A549 (cell line): ENCODE measurements around the gene LACTBL1. TPM values are rescaled to one million over a fixed set of nuclear protein-coding genes. Genes with fewer than 3 reads are reported as not detected.

ENCODE experiments used
- ATAC-seq, 2 experiments: fragments of 200-7000 bp in 1 of 2; fragments of >200 bp in 1 of 2; cut with Nextera tagmentation in 1 of 2; cut with Tn5 transposase in 1 of 2; 3 replicates each; pipeline versions ENCODE4 v1.8.0 to v1.9.1; 2018 to 2020; ENCODE audit warnings: mild to moderate bottlenecking in 1 of 2, moderate library complexity in 1 of 2
- CTCF ChIA-PET: fragments of 300-600 bp; sonication (Branson Sonifier 250); formaldehyde crosslinking; extraction: SDS; loops from one replicate; lab custom pipeline; 2021; ENCODE audit warnings: antibody characterized with exemption, inconsistent platforms; lab: Yijun Ruan, JAX
- POLR2A ChIA-PET: fragments of 350-600 bp; formaldehyde crosslinking; extraction: SDS; loops from one replicate; lab custom pipeline; 2021; ENCODE audit warnings: antibody characterized with exemption, inconsistent platforms; lab: Yijun Ruan, JAX
- DNase-seq, 2 experiments: peaks; one replicate each; pipeline versions ENCODE4 v3.0.0 to v3.0.0-alpha.2; 2011 to 2016; ENCODE audit warnings: low read depth in 1 of 2, low spot score in 1 of 2
- FAIRE-seq: peaks from 2 replicates; lab custom pipeline; 2011; peaks lifted over from hg19 to GRCh38; lab: Jason Lieb, UNC
- H3K27ac ChIP-seq, 2 experiments: fragments of >200 bp; sonication (Bioruptor Twin); formaldehyde crosslinking; 3 replicates each; pipeline ENCODE4 v1.5.1; 2016 to 2017
- H3K4me1 ChIP-seq: fragments of >200 bp; sonication (Bioruptor Twin); formaldehyde crosslinking; 3 replicates; pipeline ENCODE4 v1.6.1; 2016
- H3K4me2 ChIP-seq: fragments of >200 bp; sonication (Bioruptor Twin); formaldehyde crosslinking; 3 replicates; pipeline ENCODE4 v1.6.1; 2016
- H3K4me3 ChIP-seq: fragments of >200 bp; sonication (Bioruptor Twin); formaldehyde crosslinking; 3 replicates; pipeline ENCODE4 v1.5.1; 2016
- H3K9me3 ChIP-seq: fragments of >200 bp; sonication (Bioruptor Twin); formaldehyde crosslinking; 3 replicates; pipeline ENCODE4 v1.6.1; 2016
- BHLHE40 ChIP-seq: IDR thresholded peaks from 2 replicates; pipeline ENCODE4 v1.6.1; 2012; ENCODE audit warnings: low read depth, low read length, inconsistent platforms
- CBX2 ChIP-seq: fragments of 200-600 bp; sonication (generic); IDR thresholded peaks from 2 replicates; pipeline ENCODE4 v1.6.1; 2016; ENCODE audit warnings: low read depth, mild to moderate bottlenecking, borderline replicate concordance
- CBX8 ChIP-seq: fragments of 200-600 bp; sonication (generic); IDR thresholded peaks from 2 replicates; pipeline ENCODE4 v1.6.1; 2016
- CHD4 ChIP-seq: fragments of 200-600 bp; sonication (generic); IDR thresholded peaks from 2 replicates; pipeline ENCODE4 v1.6.1; 2016; ENCODE audit warnings: antibody characterized with exemption, mild to moderate bottlenecking, borderline replicate concordance
- EHF ChIP-seq: fragments of 250-450 bp; sonication (Bioruptor Pico); IDR thresholded peaks from 2 replicates; pipeline ENCODE4 v1.5.0; 2020; ENCODE audit warnings: mild to moderate bottlenecking
- EHMT2 ChIP-seq: fragments of 200-600 bp; sonication (generic); IDR thresholded peaks from 2 replicates; pipeline ENCODE4 v1.6.1; 2016; ENCODE audit warnings: antibody characterized with exemption, low read depth, mild to moderate bottlenecking, moderate library complexity
- EP300 ChIP-seq, 2 experiments: fragments of >200 bp; sonication (Bioruptor Twin); formaldehyde crosslinking; IDR thresholded peaks; 2 replicates in 1 of 2; 3 replicates in 1 of 2; pipeline ENCODE4 v1.6.1; 2016 to 2017
- ESRRA ChIP-seq: fragments of 150-350 bp; IDR thresholded peaks from 2 replicates; pipeline ENCODE4 v1.6.1; 2014; ENCODE audit warnings: mild to moderate bottlenecking, low read length, borderline replicate concordance
- FOSL2 ChIP-seq, 2 experiments: fragments of 450-650 bp in 1 of 2; fragments of >200 bp in 1 of 2; sonication (Bioruptor Twin) in 1 of 2; formaldehyde crosslinking; IDR thresholded peaks; 2 replicates each; pipeline versions ENCODE4 v1.5.0 to v1.6.1; 2016 to 2020; ENCODE audit warnings: mild to moderate bottlenecking in 1 of 2, moderate library complexity in 1 of 2
- GATA3 ChIP-seq: IDR thresholded peaks from 2 replicates; pipeline ENCODE4 v1.6.1; 2012; ENCODE audit warnings: borderline replicate concordance
- HES2 ChIP-seq: fragments of >200 bp; sonication (Bioruptor Twin); formaldehyde crosslinking; IDR thresholded peaks from 2 replicates; pipeline ENCODE4 v1.6.1; 2016
- HEYL ChIP-seq: fragments of 250-450 bp; sonication (Bioruptor Pico); IDR thresholded peaks from 2 replicates; pipeline ENCODE4 v1.8.0; 2021; ENCODE audit warnings: mild to moderate bottlenecking, moderate library complexity
- HOXA7 ChIP-seq: fragments of 250-450 bp; sonication (Bioruptor Pico); IDR thresholded peaks from 2 replicates; pipeline ENCODE4 v1.5.0; 2020; ENCODE audit warnings: mild to moderate bottlenecking, moderate library complexity
- JUN ChIP-seq, 2 experiments: fragments of >200 bp; sonication (Bioruptor Twin); formaldehyde crosslinking; IDR thresholded peaks; 2 replicates in 1 of 2; 3 replicates in 1 of 2; pipeline ENCODE4 v1.6.1; 2016 to 2017
- KDM5A ChIP-seq: fragments of 200-600 bp; sonication (generic); IDR thresholded peaks from 2 replicates; pipeline ENCODE4 v1.6.1; 2016; ENCODE audit warnings: antibody characterized with exemption, mild to moderate bottlenecking
- NPAS2 ChIP-seq: fragments of 250-450 bp; sonication (Bioruptor Pico); IDR thresholded peaks from 2 replicates; pipeline ENCODE4 v1.8.0; 2022; ENCODE audit warnings: mild to moderate bottlenecking, moderate library complexity, borderline replicate concordance
- PBX3 ChIP-seq: IDR thresholded peaks from 2 replicates; pipeline ENCODE4 v1.6.1; 2012
- PHF8 ChIP-seq: fragments of 200-600 bp; sonication (generic); IDR thresholded peaks from 2 replicates; pipeline ENCODE4 v1.6.1; 2016; ENCODE audit warnings: low read depth, mild to moderate bottlenecking, antibody characterized with exemption, moderate library complexity, borderline replicate concordance
- POLR2A ChIP-seq: IDR thresholded peaks from 2 replicates; pipeline ENCODE4 v1.6.1; 2012; ENCODE audit warnings: mild to moderate bottlenecking, low read length
- POLR2AphosphoS2 ChIP-seq: conservative IDR thresholded peaks from 2 replicates; pipeline ENCODE4 v1.6.1; 2012; ENCODE audit warnings: low read length, improper control_type of control experiment, inconsistent platforms
- RAD21 ChIP-seq, 2 experiments: fragments of >200 bp in 1 of 2; sonication (Bioruptor Twin) in 1 of 2; formaldehyde crosslinking in 1 of 2; IDR thresholded peaks in 1 of 2; conservative IDR thresholded peaks in 1 of 2; 2 replicates in 1 of 2; 3 replicates in 1 of 2; pipeline ENCODE4 v1.6.1; 2012 to 2018; ENCODE audit warnings: inconsistent platforms in 1 of 2
- RARB ChIP-seq: fragments of 250-450 bp; sonication (Bioruptor Pico); IDR thresholded peaks from 2 replicates; pipeline ENCODE4 v1.8.0; 2021; ENCODE audit warnings: mild to moderate bottlenecking, moderate library complexity
- RCOR1 ChIP-seq: fragments of 150-350 bp; IDR thresholded peaks from 2 replicates; pipeline ENCODE4 v1.6.1; 2014; ENCODE audit warnings: antibody characterized with exemption, low read length, low read depth
- SREBF2 ChIP-seq: fragments of 450-650 bp; IDR thresholded peaks from 2 replicates; pipeline ENCODE4 v1.6.1; 2014; ENCODE audit warnings: mild to moderate bottlenecking, moderate library complexity
- WGBS: methylation state at CpG from one replicate; pipeline ENCODE4 v1.1.6; 2017; ENCODE audit errors: missing lambda C conversion rate; 5-methylcytosine and 5-hydroxymethylcytosine counted together
- polyA plus RNA-seq, 4 experiments: library from polyadenylated mRNA; depleted of rRNA in 3 of 4; stranded (reverse); fragments of >200 nt; fragmentation: RNase III in 1 of 4; extraction: RNeasy Plus Mini Kit Qiagen cat#74134 plus additional on column Dnase treatment in 1 of 4; gene quantifications; 2 replicates in 3 of 4; 3 replicates in 1 of 4; pipeline ENCODE4 v1.2.3, GENCODE V29; 2011 to 2017
- TF ChIP-seq, protein P1 (sequence below): IDR thresholded peaks from 2 replicates; pipeline ENCODE4 v1.6.1; 2012
- TF ChIP-seq, protein P2 (sequence below): fragments of >200 bp; sonication (Bioruptor Twin); formaldehyde crosslinking; IDR thresholded peaks from 3 replicates; pipeline ENCODE4 v1.5.1; 2016
- TF ChIP-seq, protein P3 (sequence below): fragments of 200-600 bp; sonication (generic); IDR thresholded peaks from 2 replicates; pipeline ENCODE4 v1.6.1; 2016; ENCODE audit warnings: antibody characterized with exemption, mild to moderate bottlenecking, moderate library complexity

The LACTBL1 gene
- polyA plus RNA-seq, 2 of the 4 experiments (the other 2 are of a cell fraction): not detected

GRCh38 chr1:22936681-22937080 lies 36.0 kb downstream of the LACTBL1 start:
- Histone ChIP-seq H3K4me3 (no peak overlapping the region), H3K27ac (no peak overlapping the region), H3K4me2 (no peak overlapping the region), H3K9me3 (peaks cover 3% of the 10 kb centered on the region; the same call in 1 of the 3 replicates), H3K4me1 (no peaks in the 10 kb centered on the region)
- no peak for TF ChIP-seq RAD21 (conservative IDR thresholded peaks at IDR 0.05 in 1 of 2, IDR thresholded peaks at IDR 0.05 in 1 of 2)
- TF ChIP-seq SREBF2: no peak
- no peak for TF ChIP-seq GATA3
- no peak for TF ChIP-seq CHD4
- no peak for TF ChIP-seq CBX2
- no peak for TF ChIP-seq POLR2AphosphoS2
- TF ChIP-seq RARB (CRISPR knock-in tag): no peak
- TF ChIP-seq EHF (CRISPR knock-in tag): no peak
- TF ChIP-seq CBX8: no peak
- no peak for TF ChIP-seq HES2
- no peak for TF ChIP-seq EP300 (IDR thresholded peaks at IDR 0.05)
- TF ChIP-seq EHMT2: no peak
- TF ChIP-seq, protein P1, sequence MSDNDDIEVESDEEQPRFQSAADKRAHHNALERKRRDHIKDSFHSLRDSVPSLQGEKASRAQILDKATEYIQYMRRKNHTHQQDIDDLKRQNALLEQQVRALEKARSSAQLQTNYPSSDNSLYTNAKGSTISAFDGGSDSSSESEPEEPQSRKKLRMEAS: no peak
- no peak for TF ChIP-seq PBX3
- TF ChIP-seq, protein P2, sequence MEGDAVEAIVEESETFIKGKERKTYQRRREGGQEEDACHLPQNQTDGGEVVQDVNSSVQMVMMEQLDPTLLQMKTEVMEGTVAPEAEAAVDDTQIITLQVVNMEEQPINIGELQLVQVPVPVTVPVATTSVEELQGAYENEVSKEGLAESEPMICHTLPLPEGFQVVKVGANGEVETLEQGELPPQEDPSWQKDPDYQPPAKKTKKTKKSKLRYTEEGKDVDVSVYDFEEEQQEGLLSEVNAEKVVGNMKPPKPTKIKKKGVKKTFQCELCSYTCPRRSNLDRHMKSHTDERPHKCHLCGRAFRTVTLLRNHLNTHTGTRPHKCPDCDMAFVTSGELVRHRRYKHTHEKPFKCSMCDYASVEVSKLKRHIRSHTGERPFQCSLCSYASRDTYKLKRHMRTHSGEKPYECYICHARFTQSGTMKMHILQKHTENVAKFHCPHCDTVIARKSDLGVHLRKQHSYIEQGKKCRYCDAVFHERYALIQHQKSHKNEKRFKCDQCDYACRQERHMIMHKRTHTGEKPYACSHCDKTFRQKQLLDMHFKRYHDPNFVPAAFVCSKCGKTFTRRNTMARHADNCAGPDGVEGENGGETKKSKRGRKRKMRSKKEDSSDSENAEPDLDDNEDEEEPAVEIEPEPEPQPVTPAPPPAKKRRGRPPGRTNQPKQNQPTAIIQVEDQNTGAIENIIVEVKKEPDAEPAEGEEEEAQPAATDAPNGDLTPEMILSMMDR: no peak
- no peak for TF ChIP-seq HEYL (CRISPR knock-in tag)
- no peak for TF ChIP-seq KDM5A
- no peak for TF ChIP-seq ESRRA
- no peak for ATAC-seq
- 25% methylated on average over 2 of the region's 2 CpGs for WGBS
- POLR2A ChIA-PET: no interaction called here
- CTCF ChIA-PET: interaction anchor here (0.9 to 10.3 kb wide), 2 partner anchors 48 to 263 kb away, joined by 3 to 129 read pairs; no protein-coding TSS in a partner anchor
- DNase-seq: no peak
- no peak for FAIRE-seq

DNA sequence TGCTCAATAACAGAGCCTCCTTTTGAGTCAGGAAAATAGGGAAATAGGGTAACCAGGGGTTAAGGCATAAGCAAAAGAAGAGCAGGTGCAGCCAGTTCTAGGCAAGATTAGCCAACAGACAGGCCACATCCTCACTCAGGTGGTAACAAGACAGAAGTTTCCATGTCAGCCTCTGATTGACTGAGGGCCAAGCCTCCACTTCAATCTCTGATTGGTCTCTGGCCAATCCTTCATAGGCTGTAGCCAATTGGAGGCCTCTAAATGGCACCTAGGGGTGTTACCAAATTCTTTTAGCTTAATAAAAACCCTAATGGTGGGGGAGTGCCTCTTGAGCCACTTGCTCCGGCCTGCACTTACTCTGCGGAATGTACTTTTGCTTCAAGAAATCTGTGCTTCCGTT lies 37.2 kb downstream of the LACTBL1 start:
- Histone ChIP-seq H3K4me3 (no peak overlapping the region), H3K9me3 (no peaks in the 10 kb centered on the region)
- no peak for DNase-seq
- CTCF ChIA-PET: interaction anchor here (0.6 to 10.3 kb wide), 5 partner anchors 29 to 514 kb away, joined by 3 to 129 read pairs (median 13); no protein-coding TSS in a partner anchor
- TF ChIP-seq FOSL2 (IDR thresholded peaks at IDR 0.05) (no peak), FOSL2 (CRISPR knock-in tag; IDR thresholded peaks at IDR 0.05) (no peak), EHF (CRISPR knock-in tag) (no peak), BHLHE40 (no peak), HOXA7 (CRISPR knock-in tag) (no peak), SREBF2 (no peak), HES2 (no peak), POLR2A (no peak), NPAS2 (CRISPR knock-in tag) (no peak), PHF8 (no peak), JUN (IDR thresholded peaks at IDR 0.05) (no peak), RCOR1 (no peak)
- TF ChIP-seq, protein P3, sequence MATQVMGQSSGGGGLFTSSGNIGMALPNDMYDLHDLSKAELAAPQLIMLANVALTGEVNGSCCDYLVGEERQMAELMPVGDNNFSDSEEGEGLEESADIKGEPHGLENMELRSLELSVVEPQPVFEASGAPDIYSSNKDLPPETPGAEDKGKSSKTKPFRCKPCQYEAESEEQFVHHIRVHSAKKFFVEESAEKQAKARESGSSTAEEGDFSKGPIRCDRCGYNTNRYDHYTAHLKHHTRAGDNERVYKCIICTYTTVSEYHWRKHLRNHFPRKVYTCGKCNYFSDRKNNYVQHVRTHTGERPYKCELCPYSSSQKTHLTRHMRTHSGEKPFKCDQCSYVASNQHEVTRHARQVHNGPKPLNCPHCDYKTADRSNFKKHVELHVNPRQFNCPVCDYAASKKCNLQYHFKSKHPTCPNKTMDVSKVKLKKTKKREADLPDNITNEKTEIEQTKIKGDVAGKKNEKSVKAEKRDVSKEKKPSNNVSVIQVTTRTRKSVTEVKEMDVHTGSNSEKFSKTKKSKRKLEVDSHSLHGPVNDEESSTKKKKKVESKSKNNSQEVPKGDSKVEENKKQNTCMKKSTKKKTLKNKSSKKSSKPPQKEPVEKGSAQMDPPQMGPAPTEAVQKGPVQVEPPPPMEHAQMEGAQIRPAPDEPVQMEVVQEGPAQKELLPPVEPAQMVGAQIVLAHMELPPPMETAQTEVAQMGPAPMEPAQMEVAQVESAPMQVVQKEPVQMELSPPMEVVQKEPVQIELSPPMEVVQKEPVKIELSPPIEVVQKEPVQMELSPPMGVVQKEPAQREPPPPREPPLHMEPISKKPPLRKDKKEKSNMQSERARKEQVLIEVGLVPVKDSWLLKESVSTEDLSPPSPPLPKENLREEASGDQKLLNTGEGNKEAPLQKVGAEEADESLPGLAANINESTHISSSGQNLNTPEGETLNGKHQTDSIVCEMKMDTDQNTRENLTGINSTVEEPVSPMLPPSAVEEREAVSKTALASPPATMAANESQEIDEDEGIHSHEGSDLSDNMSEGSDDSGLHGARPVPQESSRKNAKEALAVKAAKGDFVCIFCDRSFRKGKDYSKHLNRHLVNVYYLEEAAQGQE: no peak
- TF ChIP-seq, protein P2: no peak
- TF ChIP-seq, all 56 proteins: peak for 0
- POLR2A ChIA-PET: no interaction called here
- Histone ChIP-seq H3K4me2 (no peak overlapping the region), H3K4me1 (no peaks in the 10 kb centered on the region), H3K27ac (no peak overlapping the region)
- no peak for FAIRE-seq
- 93% methylated on average over 3 of the region's 3 CpGs for WGBS
- ATAC-seq: peak in 1 of 2 experiments; percentile 50; a peak in 2 of 6 replicates
